ELF-1 (cell line): ENCODE measurements around the gene CT47C1.
A peak's percentile ranks its signal among the peaks of the same experiment; 100 is the strongest.
"Not testable (repeated sequence)": the region's sequence is repeated elsewhere in the genome, so short reads cannot be mapped to it uniquely, and the experiment has no call there.

Source experiments
- DNase-seq: peaks from one replicate; pipeline ENCODE4 v3.0.0-alpha.2; 2016; ENCODE audit warnings: low read depth, low spot score

The CT47C1 gene

DNA sequence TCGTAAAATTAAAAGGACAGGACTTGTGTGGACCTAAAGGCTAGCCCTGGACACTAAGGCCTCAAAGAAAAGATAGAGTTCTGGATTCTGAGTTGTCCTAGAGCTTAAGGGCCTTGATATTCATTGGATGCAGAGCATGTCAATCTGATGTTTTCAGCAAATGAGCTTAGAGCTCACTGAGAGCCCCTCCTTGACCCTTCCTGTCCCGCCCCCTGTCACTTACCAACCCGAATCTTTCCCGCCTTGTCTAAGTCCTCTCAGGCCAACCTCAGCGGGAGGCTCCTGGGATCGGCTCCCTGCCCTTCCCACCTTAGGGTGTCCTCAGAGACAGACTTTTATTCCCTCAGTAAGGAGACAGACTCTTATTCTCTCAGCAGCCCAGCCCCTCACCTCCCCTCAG is at the start of gene CT47C1:
CT47C1 (plus strand) TSS at position 250 of the 400 bp plus-strand sequence. CDS start 233 bp downstream, outside the sequence.
- no peak for DNase-seq

GRCh38 chrX:119025900-119026299 is 46.9 kb upstream of the CT47C1 start:
- no peak for DNase-seq

- DNase-seq: not testable (repeated sequence)
Observed at GRCh38 chrX:119026344-119026743, 46.4 kb upstream of the CT47C1 start.

- not testable (repeated sequence) for DNase-seq
Observed at GRCh38 chrX:119027960-119028732, 44.6 kb upstream of the CT47C1 start.

DNA sequence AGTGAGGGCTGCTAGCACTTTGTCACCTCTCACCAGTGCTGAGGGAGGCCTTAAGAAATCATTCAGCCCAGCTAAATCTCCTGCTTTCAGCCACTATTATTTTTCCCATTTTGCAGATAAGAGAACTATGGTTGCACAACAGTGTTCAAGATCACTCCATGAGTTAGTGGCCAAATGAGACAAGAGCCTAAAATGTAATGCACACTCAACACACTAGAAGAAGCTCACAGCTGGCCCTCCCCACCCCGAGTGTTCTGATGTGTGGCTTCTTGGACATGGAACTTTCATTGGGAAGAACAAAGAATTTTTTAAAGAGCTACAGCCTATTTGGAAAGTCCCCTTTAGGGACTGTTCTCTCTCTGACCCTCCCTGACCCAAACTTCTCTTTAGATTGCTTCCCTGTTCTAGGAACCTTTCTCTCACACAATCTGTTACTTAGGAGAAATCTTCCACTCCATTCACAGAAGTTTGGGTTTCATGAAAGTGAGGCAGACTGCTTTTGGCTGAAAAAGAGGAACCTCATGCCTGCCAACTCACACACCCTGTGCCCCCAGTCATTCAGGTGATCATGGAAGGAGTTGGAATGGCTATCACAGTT is 44.0 kb upstream of the CT47C1 start:
- DNase-seq: no peak

- not testable (repeated sequence) for DNase-seq
Observed at GRCh38 chrX:119029656-119030055, 43.1 kb upstream of the CT47C1 start.

GRCh38 chrX:119030990-119031389 is 41.8 kb upstream of the CT47C1 start:
- no peak for DNase-seq

DNA sequence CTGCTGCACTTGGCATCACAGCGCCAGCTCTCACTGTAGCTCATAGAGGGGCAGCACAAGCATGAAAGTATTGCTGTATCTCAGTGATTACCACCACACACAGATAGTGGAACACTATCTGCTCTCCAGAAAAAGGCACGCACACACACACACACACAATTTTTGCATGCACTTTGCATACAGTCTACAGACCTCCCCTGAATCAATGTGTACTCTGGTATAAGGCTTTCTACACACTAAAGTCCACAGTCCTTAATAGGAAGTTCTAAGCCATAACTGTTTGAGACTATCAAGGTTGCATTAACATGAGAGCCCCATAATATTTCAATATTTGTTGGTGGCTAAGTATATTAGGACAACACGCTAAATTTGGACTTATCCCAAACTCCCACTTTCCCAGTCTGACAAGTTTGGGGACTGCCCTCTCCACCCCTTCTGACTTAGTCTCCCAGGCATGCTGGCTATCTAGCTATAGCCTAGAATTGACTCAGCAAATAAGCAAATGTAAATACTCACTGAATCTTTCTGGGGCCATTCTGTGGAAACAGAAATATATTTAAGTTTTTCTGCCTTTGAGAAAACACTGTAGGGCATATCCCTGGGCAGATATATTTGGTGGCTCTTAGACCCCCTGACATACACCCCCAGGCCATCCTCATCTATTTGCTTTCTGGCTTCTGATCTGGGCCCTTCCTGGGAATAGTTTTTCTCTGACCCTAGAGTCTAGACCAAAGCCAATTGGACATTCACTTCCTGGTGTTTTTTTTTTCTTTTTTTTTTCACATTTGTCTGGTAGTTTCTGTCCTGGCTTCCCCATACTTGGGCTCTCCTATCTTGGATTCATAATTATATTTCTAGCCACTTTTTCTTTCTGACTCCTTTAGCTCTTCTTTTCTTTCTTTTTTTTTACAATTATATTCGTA is 36.4 kb upstream of the CT47C1 start:
- no peak for DNase-seq

DNA sequence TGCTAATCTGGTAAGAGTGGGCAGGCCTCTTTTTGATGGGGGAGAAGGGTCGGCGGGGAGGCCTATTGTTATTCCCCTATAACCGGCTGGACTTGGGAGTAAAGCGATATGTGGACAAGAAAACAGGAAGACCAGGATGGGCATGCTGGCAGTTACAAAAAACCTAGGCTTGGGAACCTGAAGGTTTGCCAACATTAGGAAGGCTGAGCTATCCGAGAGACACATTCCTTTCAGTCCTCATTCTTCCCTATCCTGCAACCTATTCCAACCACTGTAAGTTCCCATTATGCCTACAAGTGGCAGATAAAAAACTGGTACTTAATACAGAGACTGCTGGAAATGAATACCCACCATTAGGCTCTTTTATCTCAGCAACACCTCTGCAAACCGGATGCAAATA is 32.4 kb upstream of the CT47C1 start:
- no peak for DNase-seq

DNA sequence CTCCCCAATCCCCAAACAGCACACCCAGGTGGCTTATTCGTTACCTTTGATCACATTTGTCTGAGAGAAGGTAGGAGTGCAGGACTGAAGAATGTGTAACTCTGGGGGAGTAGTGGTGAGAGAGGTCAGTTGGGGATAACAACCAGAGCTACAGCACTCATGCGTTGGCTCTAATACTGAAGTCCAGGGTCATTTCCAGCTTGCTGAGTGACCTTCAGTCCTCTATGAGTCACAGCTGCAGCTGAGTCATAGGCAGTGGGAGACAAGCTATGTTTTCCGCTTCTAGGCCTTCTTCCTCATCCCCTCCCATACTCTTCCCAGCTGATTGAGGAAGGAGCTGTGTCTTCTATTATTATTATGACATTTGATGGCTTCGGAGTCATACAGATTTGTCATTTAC is 31.6 kb upstream of the CT47C1 start:
- no peak for DNase-seq

DNA sequence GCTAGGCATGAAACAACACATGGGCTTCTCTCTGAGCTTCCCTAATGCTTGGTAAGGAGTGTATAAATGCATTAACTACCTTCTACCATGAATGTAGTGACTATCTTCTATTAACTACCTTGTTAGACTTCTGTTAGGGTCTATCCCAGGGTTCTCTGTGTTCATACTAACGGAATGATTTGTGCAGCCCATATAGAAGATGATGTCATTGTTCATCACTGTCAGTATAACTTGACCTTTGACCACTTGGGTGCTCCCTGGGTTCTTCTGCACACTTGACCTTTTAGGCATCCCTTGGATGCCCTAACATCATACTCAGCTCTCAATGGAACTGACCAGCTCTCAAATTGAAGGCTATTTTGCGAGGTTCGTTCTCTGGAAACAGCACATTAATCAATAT is 30.8 kb upstream of the CT47C1 start:
- no peak for DNase-seq

- no peak for DNase-seq
Observed at GRCh38 chrX:119042996-119043395, 29.8 kb upstream of the CT47C1 start.

DNA sequence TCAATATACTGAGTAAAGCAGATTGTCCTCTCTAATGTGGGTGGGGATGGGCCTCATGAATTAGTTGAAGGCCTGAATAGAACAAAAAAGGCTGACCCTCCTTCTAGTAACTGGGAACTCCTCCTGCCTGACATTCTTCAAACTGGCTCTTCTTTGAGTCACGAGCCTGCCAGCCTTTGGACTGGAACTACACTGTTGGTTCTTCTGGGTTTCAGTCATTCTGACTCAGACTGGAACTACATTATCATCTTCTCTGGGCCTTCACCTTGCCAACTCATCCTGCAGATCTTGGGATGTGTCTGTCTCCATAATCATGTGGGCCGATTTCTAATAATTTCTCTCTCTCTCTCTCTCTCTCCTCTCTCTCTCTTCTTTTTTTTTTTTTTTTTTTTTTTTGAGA is 26.9 kb upstream of the CT47C1 start:
- DNase-seq: no peak

GRCh38 chrX:119055687-119056086 is 17.1 kb upstream of the CT47C1 start:
- DNase-seq: no peak

DNA sequence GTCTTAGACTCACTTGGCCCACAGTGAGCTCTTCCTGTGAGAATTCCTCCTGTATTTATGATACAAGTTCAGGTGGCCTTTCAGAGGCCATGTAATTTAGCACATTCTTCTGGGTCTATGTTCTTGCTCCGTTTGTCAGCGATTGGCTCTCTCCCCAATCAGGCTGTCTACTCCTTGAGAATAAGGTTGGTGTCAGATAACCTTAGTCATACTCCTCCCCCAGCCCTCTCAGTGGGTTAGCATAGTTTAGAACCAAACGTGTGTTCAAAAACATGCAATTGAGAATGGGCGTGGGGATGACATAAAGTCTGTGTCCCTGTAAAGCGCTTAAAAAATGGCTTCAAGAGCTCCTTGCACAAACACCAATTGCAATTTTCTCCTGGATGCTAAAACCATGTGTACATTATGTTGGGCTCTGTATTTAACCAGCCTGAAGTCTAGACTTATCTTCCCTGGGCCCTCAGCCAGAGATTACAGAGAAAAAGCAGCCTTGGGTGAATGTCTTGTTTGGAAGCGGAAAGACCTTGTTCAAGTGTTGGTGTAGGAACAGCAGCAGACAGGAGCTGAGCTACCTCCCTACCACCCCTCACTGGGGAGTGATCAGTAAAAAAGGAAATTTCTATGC is 9.9 kb upstream of the CT47C1 start:
- peak; percentile 27 for DNase-seq

DNA sequence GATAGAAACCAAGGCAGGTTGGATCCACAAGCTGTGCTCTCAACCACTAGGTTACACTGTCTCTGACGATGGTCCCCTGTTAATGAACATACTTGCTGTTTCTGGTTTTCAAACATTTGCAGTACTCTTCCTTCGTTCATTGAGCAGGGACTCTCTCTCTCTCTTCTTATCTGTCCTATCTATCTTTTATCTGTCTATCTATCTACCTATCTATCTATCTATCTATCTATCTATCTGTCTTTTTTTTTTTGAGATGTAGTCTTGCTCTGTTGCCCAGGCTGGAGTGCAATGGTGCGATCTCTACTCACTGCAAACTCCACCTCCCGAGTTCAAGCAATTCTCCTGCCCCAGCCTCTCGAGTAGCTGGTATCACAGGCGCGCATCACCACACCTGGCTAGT is 9.4 kb upstream of the CT47C1 start:
- DNase-seq: no peak

- DNase-seq: peak; percentile 65
Observed at GRCh38 chrX:119067023-119067739, 5.6 kb upstream of the CT47C1 start.

GRCh38 chrX:119069128-119069527 is 3.7 kb upstream of the CT47C1 start:
- DNase-seq: no peak

DNA sequence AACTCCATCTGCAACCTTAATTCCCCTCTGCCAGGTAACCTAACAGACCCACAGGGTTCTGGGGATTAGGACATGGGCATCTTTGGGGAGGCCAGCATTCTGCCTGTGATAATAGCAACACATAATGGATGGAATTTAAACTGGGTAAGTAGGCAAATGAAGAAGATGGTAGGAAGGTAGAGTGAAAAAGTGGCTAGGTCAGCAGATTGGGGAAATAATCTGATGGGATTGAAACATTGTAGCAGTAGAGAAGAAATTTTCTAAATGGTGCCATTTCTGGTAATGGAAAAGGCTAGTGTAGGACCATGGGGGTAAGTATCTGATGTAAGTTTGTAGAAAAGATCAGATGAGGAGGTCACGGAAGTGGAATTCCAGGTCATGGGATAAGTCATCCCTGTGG is 3.0 kb upstream of the CT47C1 start:
- DNase-seq: no peak

GRCh38 chrX:119071381-119071780 is 1.4 kb upstream of the CT47C1 start:
- DNase-seq: no peak
